Hematopoietic multipotent progenitor cell treated with erythropoietin and hydrocortisone succinate and interleukin-3 and kit ligand, for 17 days (in vitro differentiated cells): Measurements from ENCODE around the gene BARHL1.
"Not testable (repeated sequence)": the region's sequence is repeated elsewhere in the genome, so short reads cannot be mapped to it uniquely, and the experiment has no call there.

ENCODE experiments used
- DNase-seq: peaks from one replicate; pipeline ENCODE4 v3.0.0-alpha.2; 2015; ENCODE audit warnings: low spot score

The BARHL1 gene

DNA sequence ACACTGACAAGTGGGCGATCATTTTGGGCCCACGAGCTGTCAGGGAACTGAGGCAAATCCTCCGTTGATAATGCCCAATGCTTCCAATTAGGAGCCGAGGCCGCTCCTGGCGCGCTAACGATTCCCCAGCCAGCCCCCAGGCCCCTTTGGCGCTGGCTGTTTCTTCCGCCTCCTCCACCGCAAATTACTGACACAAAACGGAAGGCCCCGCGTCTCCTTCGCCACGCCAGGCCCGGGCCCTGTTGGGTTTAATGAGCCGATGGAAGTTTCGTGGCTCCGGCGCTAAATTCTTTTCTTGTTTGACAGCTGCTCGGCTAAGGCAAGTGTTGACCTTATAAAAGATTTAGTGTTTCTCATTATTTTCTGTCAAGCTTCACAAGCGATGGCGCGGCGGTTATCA, 25.7 kb upstream of the BARHL1 start:
- no peak for DNase-seq

DNA sequence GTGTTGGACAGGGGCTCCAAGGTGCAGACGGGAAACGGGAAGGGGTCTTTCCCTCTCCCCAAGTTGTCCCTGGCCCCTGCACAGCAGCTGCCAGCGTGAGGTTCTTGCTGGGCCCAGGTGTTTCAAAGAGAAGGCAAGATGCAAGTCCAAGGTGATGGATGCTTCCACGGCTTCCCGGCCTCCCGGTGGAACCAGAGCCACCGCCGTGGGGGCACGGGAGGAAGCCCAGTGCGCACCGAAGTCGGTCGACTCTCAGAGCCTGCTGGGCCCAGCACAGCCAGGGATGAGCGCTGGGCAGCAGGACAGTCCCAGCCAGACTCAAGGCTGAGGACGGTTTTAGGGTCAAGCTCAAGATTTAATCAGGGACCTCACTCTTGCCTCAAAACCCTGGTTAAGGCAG, 25.2 kb upstream of the BARHL1 start:
- no peak for DNase-seq

DNA sequence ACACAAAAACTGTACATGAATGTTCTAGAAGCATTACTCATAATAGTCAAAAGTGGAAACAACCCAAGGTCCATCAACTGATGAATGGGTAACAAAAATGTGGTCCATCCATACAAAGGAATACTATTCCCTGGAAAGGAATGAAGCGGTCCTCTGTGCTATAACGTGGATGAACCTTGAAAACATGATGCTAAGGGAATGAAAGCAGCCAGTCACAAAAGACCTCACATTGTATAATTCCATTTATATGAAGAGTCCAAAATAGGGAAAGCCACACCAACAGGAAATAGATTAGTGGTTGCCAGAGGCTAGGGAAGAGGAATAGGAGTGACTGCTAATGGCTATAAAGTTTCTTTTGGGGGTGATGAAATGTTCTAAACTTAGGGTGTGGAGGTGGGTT, 22.7 kb upstream of the BARHL1 start:
- no peak for DNase-seq

DNA sequence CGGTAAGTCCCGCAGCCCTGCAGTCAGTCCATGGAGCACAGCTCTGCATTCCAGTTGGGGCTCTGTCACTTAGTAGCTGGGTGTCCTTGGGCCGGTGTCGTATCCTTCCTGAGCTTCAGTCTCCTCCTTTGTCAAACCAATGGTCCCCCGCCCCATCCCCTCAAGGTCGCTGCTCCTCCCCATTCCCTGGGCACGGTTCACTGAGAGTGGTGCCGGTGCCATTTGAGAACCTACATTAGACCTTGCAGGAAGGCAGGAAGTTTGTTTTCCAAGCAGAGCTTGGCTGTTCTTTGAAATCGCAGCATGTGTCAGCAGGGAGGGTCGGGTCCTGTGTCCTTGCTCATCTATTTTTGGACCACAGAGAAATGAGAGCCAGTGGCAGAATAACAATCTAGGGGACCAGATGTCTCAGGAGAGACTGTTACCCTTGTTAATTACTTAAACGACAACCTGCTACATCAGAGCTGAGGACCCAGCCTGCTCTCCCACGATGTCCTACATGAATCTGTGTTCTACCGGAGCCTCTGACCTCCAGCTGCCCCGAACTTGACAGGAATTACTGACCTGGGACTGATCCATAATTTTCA, 21.7 kb upstream of the BARHL1 start:
- DNase-seq, result no peak

DNA sequence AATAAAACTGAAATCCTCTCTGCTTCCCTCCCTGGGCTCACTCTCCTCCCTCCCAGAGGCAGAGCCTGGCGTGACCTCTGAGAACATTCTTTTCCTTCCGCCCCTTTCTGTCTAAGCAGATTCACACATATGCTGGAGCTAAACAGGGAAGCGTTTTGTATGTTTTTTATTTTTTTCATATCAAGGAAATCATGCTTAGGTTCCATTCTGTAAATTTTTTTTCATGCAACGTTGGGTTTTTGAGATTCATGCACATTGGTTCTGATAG, 20.2 kb upstream of the BARHL1 start:
- DNase-seq, result no peak

DNA sequence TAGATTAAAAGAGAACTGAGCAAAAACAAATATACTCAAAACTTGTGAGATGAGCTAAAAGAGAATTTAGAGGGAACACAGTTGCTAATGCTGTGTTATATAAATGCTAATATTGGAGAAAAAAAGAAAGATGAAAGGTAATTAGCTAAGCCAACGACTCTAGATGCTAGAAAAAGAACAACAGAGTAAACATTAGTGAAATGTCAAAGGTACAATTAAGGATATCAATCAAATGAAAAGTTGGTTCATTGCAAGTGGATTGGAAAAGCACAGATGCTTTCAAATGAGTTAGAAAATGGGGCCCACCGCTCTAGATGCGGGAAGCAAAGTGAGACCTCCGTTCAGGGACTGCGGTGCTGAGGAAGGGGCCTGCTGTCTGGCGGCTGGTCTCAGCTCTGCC, 17.9 kb upstream of the BARHL1 start:
- DNase-seq, result no peak

DNA sequence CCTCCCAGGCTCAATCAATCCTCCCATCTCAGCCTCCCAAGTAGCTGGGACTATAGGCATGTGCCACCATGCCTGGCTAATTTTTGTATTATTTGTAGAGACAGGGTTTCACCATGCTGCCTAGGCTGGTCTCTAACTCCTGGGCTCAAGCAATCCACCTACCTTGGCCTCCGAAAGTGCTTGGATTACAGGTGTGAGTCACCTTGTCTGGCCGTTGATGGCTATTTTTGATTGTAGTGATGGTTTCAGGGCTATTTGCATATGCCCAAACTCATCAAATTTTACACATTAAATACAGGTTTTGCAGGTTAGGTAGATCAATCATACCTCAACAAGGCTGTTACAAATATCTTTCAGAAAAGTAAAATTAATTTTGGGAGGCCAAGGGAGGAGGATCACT, 13.6 kb upstream of the BARHL1 start:
- DNase-seq, result not testable (repeated sequence)

DNA sequence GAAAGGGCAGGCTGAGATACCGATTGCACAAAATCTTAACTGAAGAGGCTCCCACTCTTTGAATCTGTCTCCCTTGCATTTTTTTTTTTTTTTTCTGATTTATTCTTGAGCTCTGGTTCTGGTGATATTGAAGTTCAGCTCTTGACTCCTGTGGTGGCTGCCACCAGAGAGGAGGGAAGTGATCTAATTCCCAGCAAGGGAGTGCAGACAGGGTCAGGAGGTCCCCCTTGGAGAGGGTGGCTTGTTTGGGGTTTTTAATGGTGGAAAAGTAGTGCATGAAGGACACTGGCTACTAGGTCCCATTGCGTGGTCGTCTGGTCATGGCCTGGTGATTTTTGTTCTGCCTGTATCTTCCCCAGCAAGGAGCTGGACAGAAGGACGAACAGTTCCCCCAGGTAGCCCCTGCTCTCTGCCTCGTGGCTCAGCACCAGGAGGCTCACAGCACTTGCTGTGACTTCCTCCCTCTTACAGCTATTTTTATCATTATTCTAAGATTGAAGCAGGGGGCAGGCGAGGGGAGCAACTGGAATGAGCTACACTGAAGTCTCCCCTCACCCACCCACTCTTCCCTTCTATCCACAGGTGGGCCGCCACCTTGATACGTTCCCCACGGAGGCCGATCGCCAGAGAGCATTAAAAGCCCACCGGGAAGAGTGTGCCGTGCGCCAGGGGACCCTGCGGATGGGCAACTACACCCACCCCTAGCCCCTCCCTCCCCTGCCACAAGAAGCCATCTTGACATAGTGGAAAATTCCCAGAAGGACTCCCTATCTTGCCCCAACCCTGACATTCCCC, 10.4 kb upstream of the BARHL1 start:
- no peak for DNase-seq

DNA sequence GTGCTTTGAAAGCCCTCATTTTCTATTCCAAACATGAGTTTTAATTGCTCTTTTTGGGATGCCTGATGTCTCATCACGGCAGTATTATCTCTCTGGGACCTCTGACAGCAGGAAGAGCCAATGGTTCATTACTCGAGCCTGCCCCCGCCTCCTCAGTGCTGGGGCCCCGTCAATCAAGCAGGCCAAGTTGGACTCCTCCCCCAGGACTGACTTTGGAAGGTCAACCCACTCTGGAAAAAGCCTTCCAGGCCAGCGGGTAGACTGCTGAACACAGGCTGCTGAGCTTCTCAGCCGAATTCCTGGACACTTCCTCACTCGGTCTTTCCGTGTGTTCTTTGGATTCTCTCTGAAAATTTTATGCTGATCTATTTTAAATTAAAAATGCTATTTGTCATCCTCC, 9.5 kb upstream of the BARHL1 start:
- no peak for DNase-seq

DNA sequence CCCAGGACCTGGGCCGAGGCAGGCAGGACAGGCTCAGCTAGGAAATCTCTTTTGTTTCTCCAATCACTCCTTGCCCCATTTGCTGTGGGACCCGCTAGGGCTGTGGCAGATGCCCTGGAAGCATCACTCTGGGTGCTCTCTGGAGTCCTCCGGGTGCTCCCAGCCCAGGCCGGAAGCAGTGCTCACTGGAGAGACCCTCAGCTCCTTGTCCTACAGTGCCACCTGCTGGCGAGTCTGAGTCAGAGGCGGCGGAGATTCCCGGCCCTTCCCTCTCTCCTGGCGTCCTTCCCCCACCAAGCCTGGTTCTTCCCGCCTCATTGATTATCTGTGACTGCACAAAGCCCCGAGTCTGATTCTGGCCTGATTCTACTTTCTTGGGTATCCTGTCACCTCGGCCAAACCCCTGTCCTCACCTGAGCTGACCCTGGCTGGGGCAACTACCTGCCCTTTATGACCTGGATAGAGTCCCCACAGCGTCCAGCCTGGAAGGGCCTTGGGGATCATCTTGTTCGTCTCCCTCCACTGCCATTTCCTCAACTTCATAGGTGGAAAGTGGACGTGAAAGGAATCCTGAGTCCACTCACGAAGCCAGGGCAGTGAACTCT, 7.3 kb upstream of the BARHL1 start:
- peak; percentile 8 for DNase-seq

DNA sequence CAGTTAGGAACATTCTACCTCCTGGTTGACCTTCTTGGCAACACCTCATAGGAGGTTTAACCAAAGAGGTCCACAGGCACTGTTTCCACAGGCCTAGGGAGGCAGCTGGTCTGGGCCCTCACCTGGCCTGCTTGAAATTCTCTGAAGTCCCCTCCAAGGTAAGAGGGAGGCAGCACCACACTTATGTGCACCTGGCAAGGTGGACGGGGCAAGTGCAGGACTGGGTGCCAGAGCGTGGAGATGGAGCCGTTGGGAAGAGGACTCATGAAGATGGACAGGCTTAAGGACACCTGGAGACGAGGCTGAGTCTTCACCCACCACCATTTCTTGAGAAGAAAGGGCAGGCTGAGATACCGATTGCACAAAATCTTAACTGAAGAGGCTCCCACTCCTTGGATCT, 6.6 kb upstream of the BARHL1 start:
- no peak for DNase-seq

DNA sequence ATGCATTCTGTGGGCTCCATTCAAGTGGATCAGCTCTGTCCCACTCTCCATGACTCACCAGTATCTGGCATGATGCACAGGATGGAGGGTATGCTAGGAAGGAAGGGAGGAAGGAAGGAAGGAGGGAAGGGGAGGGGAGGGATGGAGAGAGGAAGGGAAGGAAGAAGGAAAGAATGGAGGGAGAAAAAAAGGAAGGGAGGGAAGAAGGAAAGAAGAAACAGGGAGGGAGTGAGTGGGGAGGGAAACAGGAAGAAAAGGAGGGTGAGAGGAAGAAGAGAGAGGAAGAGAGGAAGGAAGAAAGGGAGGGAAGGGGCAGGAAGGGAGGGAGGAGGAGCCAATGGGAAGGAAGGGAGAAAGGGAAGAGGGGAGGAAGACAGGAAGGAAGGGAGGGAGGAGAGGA, 5.3 kb upstream of the BARHL1 start:
- DNase-seq, result no peak

DNA sequence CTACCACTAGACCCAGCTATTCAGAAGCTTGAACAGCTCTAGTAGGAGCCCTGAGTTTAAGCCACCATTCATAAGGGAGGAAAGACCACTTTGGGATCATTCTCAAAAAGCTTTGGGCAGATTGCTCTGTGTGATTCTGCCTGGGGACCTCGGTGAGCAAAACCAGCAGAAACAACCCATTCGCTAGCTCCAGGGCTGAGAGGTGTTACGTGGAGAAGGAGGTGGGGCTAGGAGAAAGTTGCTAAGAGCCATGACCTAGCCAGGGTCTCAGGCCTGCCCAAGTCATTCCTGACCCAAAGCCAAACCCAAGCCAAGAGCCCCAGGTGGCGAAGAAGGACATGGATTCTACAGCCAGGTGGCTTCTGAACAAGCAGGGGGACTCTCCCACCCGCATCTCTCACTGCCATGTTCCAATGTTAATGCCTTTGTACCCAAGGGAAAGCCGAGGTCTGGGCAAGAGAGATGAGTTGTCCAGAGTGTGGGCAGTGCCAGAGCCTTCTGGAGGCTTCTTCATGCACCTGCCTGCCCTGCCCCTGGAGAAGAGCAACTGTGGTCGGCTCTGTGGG, 4.0 kb upstream of the BARHL1 start:
- DNase-seq, result no peak

DNA sequence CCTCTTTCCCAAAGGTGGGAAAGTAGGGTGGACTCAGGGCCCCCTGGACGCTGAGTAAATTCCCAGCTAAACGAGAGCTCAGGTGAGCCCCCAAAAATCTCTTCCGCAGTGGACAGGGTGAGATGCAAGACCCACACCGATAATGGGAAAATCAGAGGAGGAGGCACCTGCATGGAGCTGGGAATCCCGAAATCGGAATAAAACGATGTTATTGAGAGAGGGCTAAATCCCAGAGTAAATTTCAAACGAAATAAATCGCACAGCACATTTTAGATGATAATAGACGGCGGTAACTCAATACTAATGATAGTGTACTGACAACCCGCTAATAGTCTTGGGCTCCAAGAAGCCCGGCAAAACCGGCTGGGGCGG, 3.0 kb upstream of the BARHL1 start:
- DNase-seq, result no peak

DNA sequence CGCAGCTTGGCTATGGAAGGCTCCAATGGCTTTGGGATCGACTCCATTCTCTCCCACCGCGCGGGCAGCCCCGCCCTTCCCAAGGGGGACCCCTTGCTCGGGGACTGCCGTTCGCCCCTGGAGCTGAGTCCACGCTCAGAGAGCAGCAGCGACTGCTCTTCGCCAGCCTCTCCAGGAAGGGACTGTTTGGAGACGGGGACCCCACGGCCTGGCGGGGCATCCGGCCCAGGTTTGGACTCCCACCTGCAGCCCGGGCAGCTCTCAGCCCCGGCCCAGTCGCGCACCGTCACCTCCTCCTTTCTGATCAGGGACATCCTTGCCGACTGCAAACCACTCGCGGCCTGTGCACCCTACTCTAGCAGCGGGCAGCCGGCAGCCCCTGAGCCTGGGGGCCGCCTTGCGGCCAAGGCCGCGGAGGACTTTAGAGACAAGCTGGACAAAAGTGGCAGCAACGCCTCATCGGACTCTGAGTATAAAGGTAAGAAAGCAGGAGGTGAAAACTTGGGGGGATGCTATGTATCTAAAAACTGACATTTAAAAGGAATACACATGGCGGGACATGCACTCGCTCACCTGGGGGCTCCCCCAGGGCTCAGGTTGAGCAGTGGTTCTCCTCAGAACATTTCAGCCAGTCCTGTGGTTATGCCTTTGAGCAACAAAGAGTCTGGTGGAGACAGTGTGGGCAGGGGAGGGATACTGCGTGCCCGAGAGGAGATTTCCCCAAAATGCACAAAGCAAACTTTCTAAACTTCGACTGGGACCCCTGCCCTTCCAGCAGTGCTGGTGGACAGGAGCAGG, 579 bp downstream of the BARHL1 start:
- DNase-seq, result no peak

DNA sequence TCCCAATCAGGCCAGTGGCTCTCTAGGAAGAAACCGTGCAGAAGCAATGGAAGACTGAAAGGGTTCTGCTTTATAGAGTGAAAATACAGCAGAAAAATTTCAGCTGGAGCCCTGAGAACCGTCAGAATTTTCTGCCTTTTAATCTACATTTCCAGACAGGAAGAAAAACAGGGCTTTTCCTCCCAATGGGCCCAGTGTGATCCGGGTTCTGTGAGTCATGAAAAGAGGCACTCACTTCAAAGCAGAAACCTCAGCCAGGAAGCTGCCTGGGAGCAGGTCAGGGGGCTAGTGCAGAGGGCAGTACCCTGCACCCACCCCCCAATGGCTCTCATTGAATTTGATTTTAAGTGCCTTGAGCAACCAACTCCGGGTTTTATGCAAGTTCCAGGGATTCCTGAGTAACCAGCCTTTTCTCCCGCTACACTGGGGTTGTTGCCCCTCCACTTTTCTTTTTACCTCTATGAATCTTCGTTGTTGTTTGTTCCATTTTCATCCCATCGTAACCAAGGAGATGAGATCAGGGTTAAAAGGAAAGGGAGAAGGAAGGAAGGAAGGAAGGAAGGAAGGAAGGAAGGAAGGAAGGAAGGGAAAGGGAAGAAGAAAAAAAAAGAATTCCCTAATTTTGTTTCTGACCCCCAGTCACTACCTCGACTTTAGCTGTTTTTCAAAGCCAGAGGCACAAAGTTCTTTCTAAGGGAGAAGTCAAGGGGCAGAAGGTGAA, 1.3 kb downstream of the BARHL1 start:
- no peak for DNase-seq

DNA sequence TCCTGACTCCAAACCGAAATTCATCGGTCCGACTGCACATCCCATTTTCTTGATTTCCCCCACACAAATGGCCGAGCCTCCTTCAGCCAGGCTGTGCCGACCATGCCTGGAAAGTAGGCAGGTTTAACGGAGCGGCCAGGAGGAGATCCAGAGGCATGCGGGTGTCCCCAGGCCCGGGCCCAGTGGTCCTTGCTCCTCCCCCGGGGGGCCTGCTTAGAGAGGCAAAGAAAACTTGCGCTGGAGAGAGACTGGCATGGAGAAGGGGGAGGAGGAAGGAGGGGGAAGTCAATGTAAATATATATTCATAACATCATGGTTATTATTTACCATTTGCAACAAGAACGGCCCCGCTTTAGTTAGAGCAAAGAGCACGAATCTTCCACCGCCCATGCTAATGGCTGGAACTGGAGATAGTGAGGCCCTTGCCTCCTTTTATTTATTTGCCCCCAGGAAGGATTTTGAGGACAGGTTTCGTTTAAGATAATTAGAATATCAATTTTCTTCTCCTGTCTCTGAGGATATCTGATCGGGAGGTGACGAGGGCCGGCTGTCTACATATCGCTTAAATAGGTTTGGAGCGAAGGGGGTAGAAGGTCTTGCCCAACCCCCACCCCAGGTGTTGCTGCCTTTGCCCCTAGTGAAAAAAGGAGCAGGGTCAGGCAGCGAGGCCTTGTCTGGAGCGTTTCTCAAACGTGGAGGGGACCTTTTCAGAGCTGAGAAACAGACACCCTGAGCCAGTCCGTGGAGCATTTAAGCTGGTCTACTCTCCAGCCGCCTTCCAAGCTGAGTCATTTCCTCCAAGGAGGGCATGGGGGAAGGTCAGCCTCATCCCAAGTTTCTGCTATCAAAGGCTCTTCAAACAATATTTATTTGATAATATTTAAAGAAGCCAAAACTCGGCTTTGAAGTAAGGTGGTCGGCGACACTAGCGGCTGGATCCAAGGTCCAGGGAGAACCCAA, 2.5 kb downstream of the BARHL1 start:
- DNase-seq, result no peak

DNA sequence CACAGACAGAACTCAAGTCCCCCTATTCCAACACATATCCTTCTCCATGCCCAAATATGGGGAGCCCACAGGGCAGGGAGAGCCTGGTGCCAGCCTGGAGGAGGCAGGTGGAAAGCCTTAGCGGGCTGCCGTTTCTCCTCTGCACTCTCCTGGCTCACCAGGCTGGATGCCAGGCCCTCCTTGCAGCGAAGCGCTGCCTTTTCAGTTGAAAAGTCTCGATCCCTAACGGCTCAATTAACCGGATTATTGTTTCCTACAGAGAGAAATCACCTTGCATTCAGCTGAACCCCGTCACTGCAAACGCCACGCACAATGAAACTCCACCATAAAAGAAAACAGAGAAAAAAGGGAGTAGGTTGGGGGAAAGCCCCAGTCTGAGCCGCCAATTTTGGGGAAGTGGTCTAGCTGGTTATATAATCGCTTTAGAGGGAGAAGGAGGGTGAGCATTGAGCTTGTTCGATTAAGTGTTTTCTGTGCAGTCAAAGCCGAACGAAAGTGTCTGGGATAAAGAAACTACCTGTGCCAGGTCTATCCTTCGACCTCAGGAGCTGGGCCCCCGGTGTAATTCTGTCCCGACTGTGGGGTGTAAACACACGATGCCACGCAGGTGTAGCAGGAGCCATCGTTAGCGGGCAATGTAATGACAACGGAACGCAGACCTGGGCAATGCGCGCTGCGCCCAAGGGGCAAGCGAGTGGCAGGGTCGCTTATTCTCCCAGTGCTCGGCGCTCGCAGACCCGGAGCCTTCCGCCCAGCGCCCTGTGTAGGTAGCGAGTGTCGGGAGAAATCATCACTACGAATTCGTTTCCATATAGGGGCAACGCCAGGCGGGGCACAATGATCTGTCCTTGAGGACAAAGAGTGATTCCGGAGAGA, 3.8 kb downstream of the BARHL1 start:
- no peak for DNase-seq

DNA sequence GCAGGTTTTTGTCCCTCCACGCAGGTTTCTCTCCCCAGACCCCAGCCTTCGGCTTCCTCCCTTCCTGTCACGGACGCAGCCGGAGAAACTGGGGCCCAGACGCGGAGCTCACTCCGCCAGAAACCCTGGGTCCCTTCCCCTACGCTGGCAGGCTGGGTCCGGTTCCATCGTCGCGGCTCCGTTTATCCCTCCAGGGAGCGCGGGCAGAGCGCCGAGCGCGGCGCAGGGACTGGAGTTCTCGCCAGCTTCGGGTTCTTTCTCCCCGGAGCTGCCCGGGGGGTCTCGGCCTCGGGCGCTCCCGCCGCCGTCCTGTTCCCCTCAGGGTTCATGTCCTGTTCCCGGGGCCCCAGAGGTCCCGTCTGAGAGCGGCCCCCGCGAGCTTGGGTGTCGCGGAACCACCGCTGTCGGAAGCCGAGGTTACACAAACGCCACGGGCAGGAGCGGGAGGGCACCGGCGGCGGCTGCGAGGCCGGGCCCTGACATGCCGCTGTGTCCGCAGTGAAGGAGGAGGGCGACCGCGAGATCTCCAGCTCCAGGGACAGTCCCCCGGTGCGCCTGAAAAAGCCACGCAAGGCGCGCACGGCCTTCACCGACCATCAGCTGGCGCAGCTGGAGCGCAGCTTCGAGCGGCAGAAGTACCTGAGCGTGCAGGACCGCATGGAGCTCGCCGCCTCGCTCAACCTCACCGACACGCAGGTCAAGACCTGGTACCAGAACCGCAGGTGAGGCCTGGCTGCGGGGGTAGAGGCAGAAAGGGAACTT, 4.6 kb downstream of the BARHL1 start:
- DNase-seq, result no peak
